Adrenal gland (tissue), 5 donors: Measurements from ENCODE around the gene FOXQ1.

Source experiments
- POLR2A ChIP-seq, 2 donors: fragments of 450-650 bp; IDR thresholded peaks; one replicate each; pipeline ENCODE4 v1.6.1; 2017; ENCODE audit warnings: antibody characterized with exemption in 2 of 2, mild to moderate bottlenecking in 2 of 2, moderate library complexity in 1 of 2
- TF ChIP-seq, protein P1 (sequence below), 6 experiments: fragments of 450-650 bp in 4 of 6; fragments of 200-600 bp in 2 of 6; sonication (generic) in 1 of 6; IDR thresholded peaks; 1 replicate in 5 of 6; 2 replicates in 1 of 6; pipeline versions ENCODE4 v1.5.1 to v1.8.0; 2016 to 2021; ENCODE audit warnings: antibody characterized with exemption in 6 of 6, mild to moderate bottlenecking in 2 of 6, moderate library complexity in 1 of 6
- donor health status: DM: no; HTN: no; CAD: no.

DNA sequence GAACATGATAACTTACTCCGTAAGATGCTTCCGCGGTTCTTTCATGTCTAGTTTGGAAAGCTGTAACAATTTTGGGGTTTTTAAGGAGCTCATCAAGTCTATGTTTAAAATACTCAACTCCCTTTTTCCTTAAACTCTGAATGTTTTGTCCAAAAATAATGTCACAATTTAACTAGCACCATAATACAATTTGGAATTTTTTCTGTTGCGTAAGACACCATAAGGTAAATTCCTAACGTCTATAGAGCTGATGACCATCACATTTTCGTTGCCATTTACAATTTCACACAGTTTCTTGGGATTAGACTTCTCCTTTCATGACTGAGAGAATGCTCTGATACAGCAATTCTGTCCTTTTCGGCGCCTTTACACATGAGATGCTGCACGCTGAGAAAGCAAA, 50.7 kb downstream of the FOXQ1 start:
- TF ChIP-seq POLR2A (IDR thresholded peaks at IDR 0.05) = no peak
- TF ChIP-seq, protein P1, sequence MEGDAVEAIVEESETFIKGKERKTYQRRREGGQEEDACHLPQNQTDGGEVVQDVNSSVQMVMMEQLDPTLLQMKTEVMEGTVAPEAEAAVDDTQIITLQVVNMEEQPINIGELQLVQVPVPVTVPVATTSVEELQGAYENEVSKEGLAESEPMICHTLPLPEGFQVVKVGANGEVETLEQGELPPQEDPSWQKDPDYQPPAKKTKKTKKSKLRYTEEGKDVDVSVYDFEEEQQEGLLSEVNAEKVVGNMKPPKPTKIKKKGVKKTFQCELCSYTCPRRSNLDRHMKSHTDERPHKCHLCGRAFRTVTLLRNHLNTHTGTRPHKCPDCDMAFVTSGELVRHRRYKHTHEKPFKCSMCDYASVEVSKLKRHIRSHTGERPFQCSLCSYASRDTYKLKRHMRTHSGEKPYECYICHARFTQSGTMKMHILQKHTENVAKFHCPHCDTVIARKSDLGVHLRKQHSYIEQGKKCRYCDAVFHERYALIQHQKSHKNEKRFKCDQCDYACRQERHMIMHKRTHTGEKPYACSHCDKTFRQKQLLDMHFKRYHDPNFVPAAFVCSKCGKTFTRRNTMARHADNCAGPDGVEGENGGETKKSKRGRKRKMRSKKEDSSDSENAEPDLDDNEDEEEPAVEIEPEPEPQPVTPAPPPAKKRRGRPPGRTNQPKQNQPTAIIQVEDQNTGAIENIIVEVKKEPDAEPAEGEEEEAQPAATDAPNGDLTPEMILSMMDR (IDR thresholded peaks at IDR 0.05) = no peak
